HepG2 (cell line): Measurements from ENCODE around the gene RELB. TPM values are rescaled to one million over a fixed set of nuclear protein-coding genes. Genes with fewer than 3 reads are reported as not detected.

Source experiments
- AGO1 ChIP-seq: fragments of 200-400 bp; formaldehyde crosslinking; IDR thresholded peaks from 2 replicates; pipeline ENCODE4 v1.6.1; 2017; ENCODE audit warnings: mild to moderate bottlenecking, low read depth, low read length, moderate library complexity; ENCODE audit not compliant: poor library complexity, severe bottlenecking
- AGO2 ChIP-seq: fragments of 200-400 bp; formaldehyde crosslinking; optimal IDR thresholded peaks from 2 replicates; pipeline ENCODE3; 2017; ENCODE audit warnings: mild to moderate bottlenecking, low read depth, low read length, moderate library complexity
- ATF5 ChIP-seq: sonication (generic); formaldehyde crosslinking; IDR thresholded peaks from 2 replicates; pipeline ENCODE4 v1.4.0; 2020; ENCODE audit warnings: mild to moderate bottlenecking, low read depth, missing genetic modification reagents
- ATF6 ChIP-seq: sonication (generic); formaldehyde crosslinking; conservative IDR thresholded peaks from 2 replicates; pipeline ENCODE4 v1.4.0; 2020; ENCODE audit warnings: missing genetic modification reagents
- HNF1A ChIP-seq, 2 experiments: sonication (generic) in 1 of 2; formaldehyde crosslinking in 1 of 2; IDR thresholded peaks; 2 replicates each; pipeline versions ENCODE4 v1.4.0 to v1.6.1; 2016 to 2020; ENCODE audit warnings: borderline replicate concordance in 1 of 2, low read depth in 1 of 2, mild to moderate bottlenecking in 1 of 2, missing genetic modification reagents in 1 of 2
- JUNB ChIP-seq: sonication (generic); formaldehyde crosslinking; IDR thresholded peaks from 2 replicates; pipeline ENCODE4 v1.8.0; 2022; ENCODE audit warnings: missing genetic modification reagents, mild to moderate bottlenecking, borderline replicate concordance
- MEIS1 ChIP-seq: sonication (generic); formaldehyde crosslinking; IDR thresholded peaks from 2 replicates; pipeline ENCODE4 v1.9.0; 2021; ENCODE audit warnings: mild to moderate bottlenecking, missing genetic modification reagents, moderate library complexity, borderline replicate concordance
- MXI1 ChIP-seq: IDR thresholded peaks from 3 replicates; pipeline ENCODE4 v1.6.1; 2012; ENCODE audit warnings: low read depth, low read length, inconsistent platforms, borderline replicate concordance
- NRL ChIP-seq: sonication (generic); formaldehyde crosslinking; IDR thresholded peaks from 2 replicates; pipeline ENCODE4 v1.5.0; 2020; ENCODE audit warnings: missing genetic modification reagents, mild to moderate bottlenecking, moderate library complexity, borderline replicate concordance
- RCOR2 ChIP-seq: IDR thresholded peaks from 2 replicates; pipeline ENCODE4 v1.6.1; 2016; ENCODE audit warnings: missing biosample characterization, missing genetic modification reagents
- SAP130 ChIP-seq: IDR thresholded peaks from 2 replicates; pipeline ENCODE4 v1.6.1; 2016; ENCODE audit warnings: low read depth
- SOX6 ChIP-seq, 2 experiments: fragments of 450-650 bp in 1 of 2; sonication (generic) in 1 of 2; formaldehyde crosslinking in 1 of 2; IDR thresholded peaks; 2 replicates each; pipeline versions ENCODE4 v1.4.0 to v1.6.1; 2017 to 2020; ENCODE audit warnings: antibody characterized with exemption in 1 of 2, mild to moderate bottlenecking in 1 of 2, missing genetic modification reagents in 1 of 2
- STAG1 ChIP-seq: sonication (generic); formaldehyde crosslinking; IDR thresholded peaks from 2 replicates; pipeline ENCODE4 v1.4.0; 2020; ENCODE audit warnings: missing genetic modification reagents
- TBP ChIP-seq: sonication (generic); formaldehyde crosslinking; IDR thresholded peaks from 2 replicates; pipeline ENCODE4 v1.5.0; 2020; ENCODE audit warnings: missing genetic modification reagents
- TGIF2 ChIP-seq: IDR thresholded peaks from 2 replicates; pipeline ENCODE4 v1.6.1; 2016; ENCODE audit warnings: control low read depth, missing compliant biosample characterization
- ZFY ChIP-seq: sonication (generic); formaldehyde crosslinking; IDR thresholded peaks from 2 replicates; pipeline ENCODE4 v1.4.0; 2020; ENCODE audit warnings: missing genetic modification reagents
- ZMYM4 ChIP-seq: sonication (generic); formaldehyde crosslinking; IDR thresholded peaks from 2 replicates; pipeline ENCODE4 v1.8.1; 2023; ENCODE audit warnings: mild to moderate bottlenecking, missing genetic modification reagents
- ZZZ3 ChIP-seq: sonication (generic); formaldehyde crosslinking; IDR thresholded peaks from 2 replicates; pipeline ENCODE4 v1.4.0; 2020; ENCODE audit warnings: missing genetic modification reagents, mild to moderate bottlenecking, borderline replicate concordance
- polyA plus RNA-seq, 8 experiments: library from polyadenylated mRNA; depleted of rRNA in 3 of 8; stranded (reverse) in 7 of 8; unstranded in 1 of 8; fragments of >200 nt; fragmentation: Illumina TruSeq in 4 of 8; extraction: Trizol in 4 of 8; gene quantifications; 2 replicates each; pipeline versions ENCODE4 v1.2.1 to v1.2.3, GENCODE V29; 2011 to 2016; ENCODE audit warnings: low read depth in 4 of 8, missing spikeins in 1 of 8, mixed read lengths in 1 of 8; ENCODE audit not compliant: insufficient read depth in 1 of 8
- total RNA-seq, 5 experiments: library from RNA; depleted of rRNA; stranded (reverse); fragments of >200 nt; fragmentation: Illumina TruSeq; extraction: Trizol; gene quantifications; 2 replicates each; pipeline ENCODE4 v1.2.3, GENCODE V29; 2016; ENCODE audit warnings: low read depth in 1 of 5
- TF ChIP-seq, protein P1 (sequence below): sonication (generic); formaldehyde crosslinking; IDR thresholded peaks from 2 replicates; pipeline ENCODE4 v1.5.1; 2020; ENCODE audit warnings: mild to moderate bottlenecking, moderate library complexity, missing genetic modification reagents

The RELB gene
- total and polyA plus RNA-seq, 2 of the 13 experiments (the other 11 are each of a cell fraction or from before 2014, with no cell fraction given): 1.9 to 3.5 TPM

DNA sequence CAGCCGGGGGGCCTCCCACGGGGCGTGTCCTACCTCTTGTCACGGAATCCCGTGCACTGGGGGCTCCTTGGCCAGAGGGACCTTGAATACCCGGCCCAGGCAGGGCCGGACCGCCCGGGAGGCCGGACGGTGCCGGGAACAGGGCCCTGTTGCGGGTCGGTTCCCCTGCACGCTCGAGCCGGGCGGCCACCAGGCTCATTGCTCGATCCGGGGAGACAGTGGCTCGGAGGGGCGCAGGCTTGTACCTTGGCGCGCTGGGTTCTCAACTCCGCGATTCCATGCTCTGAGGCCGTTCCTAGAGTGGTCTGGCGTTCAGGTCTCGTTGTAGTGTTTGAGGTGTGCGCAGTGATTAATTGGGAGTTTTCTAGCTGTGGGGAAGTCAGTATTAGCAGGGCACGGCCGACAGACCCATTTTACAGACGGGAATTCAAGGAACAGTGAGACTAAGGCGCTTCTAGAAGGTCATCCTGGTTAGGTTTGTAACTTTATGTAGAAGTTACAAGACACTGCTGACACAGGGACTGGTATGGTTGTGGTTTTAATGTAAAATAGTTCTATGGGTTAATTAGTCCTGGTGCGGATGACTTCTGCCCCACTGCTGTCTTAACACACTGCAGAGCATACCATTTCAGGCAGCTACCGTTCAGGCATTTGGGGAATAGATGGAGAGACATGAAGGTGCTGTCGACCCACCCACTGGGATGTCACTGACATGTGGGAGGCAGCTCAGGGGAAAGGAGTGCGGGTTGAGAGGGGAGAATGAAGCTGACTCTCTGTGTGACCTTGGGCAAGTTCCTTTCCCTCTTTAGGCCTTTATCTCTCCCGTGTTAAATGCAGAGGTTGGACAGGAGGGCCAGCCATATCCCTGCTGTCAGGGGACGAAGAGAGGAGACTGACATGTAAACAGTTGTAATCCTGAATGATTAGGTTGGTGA, 45.5 kb upstream of the RELB start (continued):
- TF ChIP-seq HNF1A (IDR thresholded peaks at IDR 0.05; ENCODE audit: low read depth): no peak
- TF ChIP-seq HNF1A (CRISPR knock-in tag; IDR thresholded peaks at IDR 0.05; ENCODE audit: borderline replicate concordance): no peak
- no peak for TF ChIP-seq STAG1
- TF ChIP-seq JUNB (CRISPR knock-in tag): 0 out of 2 replicates have a peak, but pooled peaks have one; percentile 33
- TF ChIP-seq NRL (CRISPR knock-in tag): peak; percentile 55; the same call in 1 of the 2 replicates
- TF ChIP-seq MEIS1 (CRISPR knock-in tag): no peak
- no peak for TF ChIP-seq ZMYM4 (CRISPR knock-in tag)
- no peak for TF ChIP-seq ATF5
- TF ChIP-seq TBP (CRISPR knock-in tag): no peak
- 0 out of 2 replicates have a peak, but pooled peaks have one; percentile 21 for TF ChIP-seq TGIF2 (CRISPR knock-in tag)
- TF ChIP-seq RCOR2: no peak
- TF ChIP-seq AGO2: peak; percentile 90
- TF ChIP-seq ZFY (CRISPR knock-in tag): peak; percentile 73
- TF ChIP-seq SOX6 (IDR thresholded peaks at IDR 0.05): no peak
- TF ChIP-seq SOX6 (CRISPR knock-in tag; IDR thresholded peaks at IDR 0.05): 0 out of 2 replicates have a peak, but pooled peaks have one; percentile 4
- peak; percentile 70 for TF ChIP-seq AGO1
- peak; percentile 41; the same call in 1 of the 3 replicates for TF ChIP-seq MXI1
- TF ChIP-seq SAP130 (CRISPR knock-in tag): no peak; the same call in none of the 2 replicates
- TF ChIP-seq, protein P1, sequence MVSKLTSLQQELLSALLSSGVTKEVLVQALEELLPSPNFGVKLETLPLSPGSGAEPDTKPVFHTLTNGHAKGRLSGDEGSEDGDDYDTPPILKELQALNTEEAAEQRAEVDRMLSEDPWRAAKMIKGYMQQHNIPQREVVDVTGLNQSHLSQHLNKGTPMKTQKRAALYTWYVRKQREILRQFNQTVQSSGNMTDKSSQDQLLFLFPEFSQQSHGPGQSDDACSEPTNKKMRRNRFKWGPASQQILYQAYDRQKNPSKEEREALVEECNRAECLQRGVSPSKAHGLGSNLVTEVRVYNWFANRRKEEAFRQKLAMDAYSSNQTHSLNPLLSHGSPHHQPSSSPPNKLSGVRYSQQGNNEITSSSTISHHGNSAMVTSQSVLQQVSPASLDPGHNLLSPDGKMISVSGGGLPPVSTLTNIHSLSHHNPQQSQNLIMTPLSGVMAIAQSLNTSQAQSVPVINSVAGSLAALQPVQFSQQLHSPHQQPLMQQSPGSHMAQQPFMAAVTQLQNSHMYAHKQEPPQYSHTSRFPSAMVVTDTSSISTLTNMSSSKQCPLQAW (CRISPR knock-in tag): no peak
- TF ChIP-seq ATF6 (CRISPR knock-in tag): no peak
- TF ChIP-seq ZZZ3 (CRISPR knock-in tag): no peak; the same call in 1 of the 2 replicates
